ENCODE results near the gene AUTS2.
"Not testable (repeated sequence)": the region's sequence is repeated elsewhere in the genome, so short reads cannot be mapped to it uniquely, and the experiment has no call there.

AUTS2 gene

GRCh38 chr7:70267381-70268120, 669.3 kb downstream of the AUTS2 start:
- no peaks in the 10 kb centered on the region for H3K36me3 ChIP-seq
- no peak overlapping the region for H3K27ac ChIP-seq
- no peaks in the 10 kb centered on the region for H3K27me3 ChIP-seq
- H3K9me3 ChIP-seq: no peaks in the 10 kb centered on the region
- H3K4me3 ChIP-seq (ENCODE audit: low read depth in 1 of 2, low read length in 1 of 2): no peak overlapping the region
- no peaks in the 10 kb centered on the region for H3K4me1 ChIP-seq (ENCODE audit: control insufficient read depth in 1 of 2, insufficient read depth in 1 of 2, low read depth in 1 of 2, low read length in 1 of 2)
- TF ChIP-seq CTCF (IDR thresholded peaks at IDR 0.05): no peak

- no peak for TF ChIP-seq CTCF (IDR thresholded peaks at IDR 0.05)
- Histone ChIP-seq H3K36me3 (no peaks in the 10 kb centered on the region), H3K27ac (no peak overlapping the region), H3K4me1 (ENCODE audit: control insufficient read depth in 1 of 2, insufficient read depth in 1 of 2, low read depth in 1 of 2, low read length in 1 of 2) (no peaks in the 10 kb centered on the region), H3K9me3 (no peaks in the 10 kb centered on the region), H3K4me3 (ENCODE audit: low read depth in 1 of 2, low read length in 1 of 2) (no peak overlapping the region), H3K27me3 (no peaks in the 10 kb centered on the region)
Measured at GRCh38 chr7:70268179-70268578, 669.9 kb downstream of the AUTS2 start.

- Histone ChIP-seq H3K4me3 (ENCODE audit: low read depth in 1 of 2, low read length in 1 of 2) (no peak overlapping the region), H3K4me1 (ENCODE audit: control insufficient read depth in 1 of 2, insufficient read depth in 1 of 2, low read depth in 1 of 2, low read length in 1 of 2) (no peaks in the 10 kb centered on the region)
Measured at GRCh38 chr7:70270149-70270548, 671.9 kb downstream of the AUTS2 start.

GRCh38 chr7:70271617-70272081, 673.4 kb downstream of the AUTS2 start:
- H3K9me3 ChIP-seq: no peaks in the 10 kb centered on the region
- TF ChIP-seq CTCF (IDR thresholded peaks at IDR 0.05): no peak
- H3K4me1 ChIP-seq (ENCODE audit: control insufficient read depth in 1 of 2, insufficient read depth in 1 of 2, low read depth in 1 of 2, low read length in 1 of 2): no peaks in the 10 kb centered on the region
- no peak overlapping the region for H3K27ac ChIP-seq
- H3K27me3 ChIP-seq: no peaks in the 10 kb centered on the region
- H3K4me3 ChIP-seq (ENCODE audit: low read depth in 1 of 2, low read length in 1 of 2): no peak overlapping the region
- H3K36me3 ChIP-seq: no peaks in the 10 kb centered on the region

More at GRCh38 chr7:70270149-70270548, 671.9 kb downstream of the AUTS2 start:
- H3K36me3 ChIP-seq: no peaks in the 10 kb centered on the region
- H3K27ac ChIP-seq: no peak overlapping the region
- H3K9me3 ChIP-seq: no peaks in the 10 kb centered on the region
- no peak for TF ChIP-seq CTCF (IDR thresholded peaks at IDR 0.05)
- no peaks in the 10 kb centered on the region for H3K27me3 ChIP-seq

- H3K27ac ChIP-seq; H3K4me1 ChIP-seq (ENCODE audit: control insufficient read depth in 1 of 2, insufficient read depth in 1 of 2, low read depth in 1 of 2, low read length in 1 of 2); H3K27me3 ChIP-seq; H3K9me3 ChIP-seq; H3K36me3 ChIP-seq; H3K4me3 ChIP-seq (ENCODE audit: low read depth in 1 of 2, low read length in 1 of 2): not testable (repeated sequence)
Measured at GRCh38 chr7:70275570-70275969, 677.3 kb downstream of the AUTS2 start.

- Histone ChIP-seq H3K27me3 (no peaks in the 10 kb centered on the region), H3K4me1 (ENCODE audit: control insufficient read depth in 1 of 2, insufficient read depth in 1 of 2, low read depth in 1 of 2, low read length in 1 of 2) (no peaks in the 10 kb centered on the region), H3K36me3 (no peaks in the 10 kb centered on the region), H3K9me3 (no peaks in the 10 kb centered on the region), H3K27ac (no peak overlapping the region), H3K4me3 (ENCODE audit: low read depth in 1 of 2, low read length in 1 of 2) (no peak overlapping the region)
- no peak for TF ChIP-seq CTCF (IDR thresholded peaks at IDR 0.05)
Measured at GRCh38 chr7:70285187-70285586, 686.9 kb downstream of the AUTS2 start.

All from neutrophil (primary cell).